ENCODE data around the gene LRP2.
"Not testable (repeated sequence)": the region's sequence is repeated elsewhere in the genome, so short reads cannot be mapped to it uniquely, and the experiment has no call there.

LRP2 gene

DNA sequence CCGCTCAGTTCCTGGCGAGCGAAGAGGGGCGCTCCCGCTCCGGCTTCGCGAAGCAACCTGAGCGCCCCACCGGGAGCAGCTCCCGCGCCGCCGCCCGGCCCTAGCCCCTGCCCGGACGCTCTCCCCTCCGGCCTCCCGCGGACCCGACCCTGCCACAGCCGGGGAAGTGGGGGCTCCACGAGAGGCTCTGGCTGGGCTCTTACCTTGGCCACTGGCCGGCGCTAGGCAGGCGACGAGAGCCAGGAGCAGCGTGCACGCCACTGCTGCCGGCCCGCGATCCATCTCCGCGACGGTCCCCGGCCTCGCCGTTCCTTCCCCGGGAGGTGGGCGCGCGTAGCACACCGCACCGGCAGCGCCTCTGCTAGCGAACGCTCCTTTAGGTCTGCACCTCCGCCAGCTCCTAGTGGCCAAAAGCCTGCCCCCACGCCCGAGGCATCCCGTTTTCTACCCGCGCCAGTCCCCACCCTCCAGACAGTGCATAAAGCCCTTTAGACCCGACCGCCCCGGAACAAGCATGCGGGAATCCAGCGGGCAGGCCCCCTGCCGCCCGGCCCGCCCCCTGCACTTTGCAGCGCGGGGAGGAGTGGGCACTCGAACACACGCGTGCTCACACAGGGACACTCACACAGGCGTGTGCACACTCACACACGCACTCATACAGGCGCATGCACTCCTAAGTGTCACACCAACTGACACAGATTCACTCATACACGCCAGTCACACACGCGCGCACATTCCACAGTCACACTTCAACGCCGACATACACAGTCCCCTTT, at the start of gene LRP2:
TSS of gene LRP2 (minus strand) at position 417 of the 776 bp plus-strand sequence. CDS start at position 282, 135 bp downstream.
- no peaks in the 10 kb centered on the region for H3K9me3 ChIP-seq (ENCODE audit: control insufficient read depth, insufficient read depth, low read length)
- peaks cover 5% of the 10 kb centered on the region; the same call in 1 of the 2 replicates for H3K4me1 ChIP-seq (ENCODE audit: insufficient read depth, low read length)
- no peaks in the 10 kb centered on the region for H3K36me3 ChIP-seq (ENCODE audit: insufficient read depth, low read length)
- H3K9ac ChIP-seq (ENCODE audit: low read depth, low read length): peak within 1 kb of the TSS; percentile 63

DNA sequence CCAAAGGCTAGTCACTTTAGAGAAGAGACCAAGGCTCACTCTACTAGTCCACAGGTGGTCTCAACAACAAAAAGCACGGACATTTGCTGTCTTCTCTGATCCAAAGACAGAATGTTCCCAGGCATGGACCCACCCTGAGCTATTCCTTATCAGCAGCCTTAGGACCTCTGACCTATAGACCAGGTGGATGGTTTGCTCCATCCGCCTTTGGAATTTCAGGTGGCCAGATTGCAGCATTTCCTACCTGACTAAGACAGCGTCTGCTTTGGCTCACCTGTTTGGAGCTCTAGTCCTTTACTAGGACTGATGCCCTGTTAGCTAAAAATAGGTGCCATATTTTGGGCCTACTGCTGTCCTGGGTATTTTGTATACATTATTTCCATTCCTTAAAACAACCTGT, 44.6 kb upstream of the LRP2 start:
- no peak overlapping the region for H3K9ac ChIP-seq (ENCODE audit: low read depth, low read length)
- H3K9me3 ChIP-seq (ENCODE audit: control insufficient read depth, insufficient read depth, low read length): no peaks in the 10 kb centered on the region
- no peaks in the 10 kb centered on the region for H3K36me3 ChIP-seq (ENCODE audit: insufficient read depth, low read length)
- H3K4me1 ChIP-seq (ENCODE audit: insufficient read depth, low read length): no peaks in the 10 kb centered on the region

GRCh38 chr2:169399491-169399890, 37.2 kb upstream of the LRP2 start:
- H3K9ac ChIP-seq (ENCODE audit: low read depth, low read length); H3K36me3 ChIP-seq (ENCODE audit: insufficient read depth, low read length); H3K4me1 ChIP-seq (ENCODE audit: insufficient read depth, low read length); H3K9me3 ChIP-seq (ENCODE audit: control insufficient read depth, insufficient read depth, low read length): not testable (repeated sequence)

- H3K9me3 ChIP-seq (ENCODE audit: control insufficient read depth, insufficient read depth, low read length): no peaks in the 10 kb centered on the region; the same call in 1 of the 2 replicates
- no peaks in the 10 kb centered on the region for H3K36me3 ChIP-seq (ENCODE audit: insufficient read depth, low read length)
- H3K9ac ChIP-seq (ENCODE audit: low read depth, low read length): no peak overlapping the region
- peaks cover 5% of the 10 kb centered on the region; the same call in 1 of the 2 replicates for H3K4me1 ChIP-seq (ENCODE audit: insufficient read depth, low read length)
Measured at GRCh38 chr2:169397697-169398096, 35.4 kb upstream of the LRP2 start.

DNA sequence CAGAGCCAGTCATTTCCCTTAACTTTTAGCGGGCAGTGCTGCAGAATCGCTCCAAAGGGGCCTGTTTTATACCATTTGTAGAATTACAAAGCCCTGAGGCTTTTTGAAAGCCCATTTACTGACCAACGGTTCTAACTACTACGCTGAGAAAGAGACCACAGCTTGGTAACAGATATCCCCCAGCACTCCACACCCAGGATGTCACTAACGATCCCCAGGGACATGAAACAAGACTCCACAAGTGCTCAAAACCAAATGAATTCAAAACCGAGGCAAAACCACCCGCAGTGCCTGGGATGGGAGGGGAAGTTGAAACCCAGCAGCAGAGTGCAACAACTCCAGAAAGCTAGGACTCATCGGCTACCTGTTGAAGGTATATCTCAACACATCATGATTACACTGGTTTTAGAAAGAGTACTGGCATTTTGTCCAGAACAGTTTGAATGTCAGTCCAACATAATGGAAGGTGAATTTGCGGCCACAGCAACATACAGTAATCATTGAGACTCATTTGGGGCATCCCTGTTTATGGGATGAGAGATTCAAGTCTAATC, 33.6 kb upstream of the LRP2 start:
- peaks cover 5% of the 10 kb centered on the region; the same call in 1 of the 2 replicates for H3K4me1 ChIP-seq (ENCODE audit: insufficient read depth, low read length)
- no peak overlapping the region for H3K9ac ChIP-seq (ENCODE audit: low read depth, low read length)
- H3K9me3 ChIP-seq (ENCODE audit: control insufficient read depth, insufficient read depth, low read length): no peaks in the 10 kb centered on the region; the same call in 1 of the 2 replicates

DNA sequence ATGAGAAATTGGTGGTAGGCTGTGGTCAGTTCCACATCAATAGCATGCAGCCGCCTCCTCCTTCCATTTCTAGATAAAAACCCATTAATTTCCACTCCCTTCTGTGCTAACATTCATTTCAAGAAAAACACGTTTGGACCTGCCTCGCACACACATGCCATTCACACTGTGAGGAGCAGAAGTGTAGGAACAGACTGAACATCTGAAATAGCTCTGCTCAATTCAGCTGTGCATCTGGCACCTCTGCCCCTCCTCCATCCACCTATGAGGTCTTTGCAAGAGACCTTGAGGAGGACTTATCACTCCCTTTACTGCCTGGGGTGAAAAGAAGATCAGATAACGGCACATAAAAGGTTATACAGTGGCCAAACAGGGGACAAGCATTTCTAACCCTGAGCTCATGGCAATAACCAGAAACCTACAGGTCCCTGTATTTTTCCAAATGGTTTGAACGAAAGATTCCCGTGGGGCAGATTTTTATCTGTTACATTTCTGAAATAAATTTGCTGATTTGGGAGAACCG, 30.8 kb upstream of the LRP2 start:
- peaks cover 5% of the 10 kb centered on the region; the same call in 1 of the 2 replicates for H3K4me1 ChIP-seq (ENCODE audit: insufficient read depth, low read length)
- H3K36me3 ChIP-seq (ENCODE audit: insufficient read depth, low read length): no peaks in the 10 kb centered on the region
- no peaks in the 10 kb centered on the region for H3K9me3 ChIP-seq (ENCODE audit: control insufficient read depth, insufficient read depth, low read length)
- no peak overlapping the region for H3K9ac ChIP-seq (ENCODE audit: low read depth, low read length)

More for the DNA sequence above, 33.6 kb upstream of the LRP2 start:
- H3K36me3 ChIP-seq (ENCODE audit: insufficient read depth, low read length): no peaks in the 10 kb centered on the region

GRCh38 chr2:169391236-169391635, 28.9 kb upstream of the LRP2 start:
- H3K36me3 ChIP-seq (ENCODE audit: insufficient read depth, low read length): no peaks in the 10 kb centered on the region
- no peaks in the 10 kb centered on the region for H3K9me3 ChIP-seq (ENCODE audit: control insufficient read depth, insufficient read depth, low read length)
- no peak overlapping the region for H3K9ac ChIP-seq (ENCODE audit: low read depth, low read length)
- peaks cover 5% of the 10 kb centered on the region; the same call in 1 of the 2 replicates for H3K4me1 ChIP-seq (ENCODE audit: insufficient read depth, low read length)

DNA sequence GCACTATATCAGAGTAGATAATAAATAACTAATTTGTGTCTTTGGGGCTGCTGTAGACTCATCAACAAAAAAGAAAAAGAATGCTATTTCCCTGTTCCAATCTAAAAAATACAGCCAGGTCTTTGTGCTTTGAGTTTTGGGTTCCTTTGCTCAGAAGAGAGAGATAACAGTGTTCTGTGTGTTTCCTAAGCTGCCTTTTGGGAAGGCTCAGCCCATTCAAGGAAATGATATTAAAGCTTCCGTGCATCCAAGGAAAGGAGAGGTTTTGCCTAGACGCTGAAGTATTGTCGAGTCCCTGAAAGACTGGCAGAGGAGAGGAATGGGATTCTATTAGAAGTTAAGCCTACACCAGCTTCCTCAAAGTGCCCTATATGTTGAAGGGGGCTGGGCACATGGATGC, 25.8 kb upstream of the LRP2 start:
- Histone ChIP-seq H3K9ac (ENCODE audit: low read depth, low read length) (no peak overlapping the region), H3K9me3 (ENCODE audit: control insufficient read depth, insufficient read depth, low read length) (no peaks in the 10 kb centered on the region), H3K4me1 (ENCODE audit: insufficient read depth, low read length) (peaks cover 4% of the 10 kb centered on the region; the same call in 1 of the 2 replicates), H3K36me3 (ENCODE audit: insufficient read depth, low read length) (no peaks in the 10 kb centered on the region)

DNA sequence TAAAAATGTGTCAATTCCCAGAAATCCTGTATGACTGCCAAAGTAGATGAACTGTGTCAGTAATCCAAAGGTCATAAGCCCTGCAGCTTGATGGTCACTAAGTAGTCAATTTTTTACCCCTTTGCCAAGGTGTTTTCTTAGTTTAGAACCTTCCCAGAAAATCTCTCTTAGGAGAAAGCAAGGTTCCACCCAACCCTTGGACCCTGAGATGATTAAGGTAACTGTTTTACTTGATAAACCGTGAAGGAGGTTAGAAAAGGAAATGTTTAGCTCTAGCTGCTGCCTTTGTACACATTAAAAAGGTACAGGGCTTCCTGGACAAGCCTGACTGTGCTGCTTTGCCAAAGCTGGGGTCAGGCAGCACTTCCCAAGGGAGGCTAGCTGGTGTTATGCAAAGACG, 24.4 kb upstream of the LRP2 start:
- H3K9me3 ChIP-seq (ENCODE audit: control insufficient read depth, insufficient read depth, low read length): no peaks in the 10 kb centered on the region
- H3K36me3 ChIP-seq (ENCODE audit: insufficient read depth, low read length): no peaks in the 10 kb centered on the region
- no peak overlapping the region for H3K9ac ChIP-seq (ENCODE audit: low read depth, low read length)
- H3K4me1 ChIP-seq (ENCODE audit: insufficient read depth, low read length): no peaks in the 10 kb centered on the region

DNA sequence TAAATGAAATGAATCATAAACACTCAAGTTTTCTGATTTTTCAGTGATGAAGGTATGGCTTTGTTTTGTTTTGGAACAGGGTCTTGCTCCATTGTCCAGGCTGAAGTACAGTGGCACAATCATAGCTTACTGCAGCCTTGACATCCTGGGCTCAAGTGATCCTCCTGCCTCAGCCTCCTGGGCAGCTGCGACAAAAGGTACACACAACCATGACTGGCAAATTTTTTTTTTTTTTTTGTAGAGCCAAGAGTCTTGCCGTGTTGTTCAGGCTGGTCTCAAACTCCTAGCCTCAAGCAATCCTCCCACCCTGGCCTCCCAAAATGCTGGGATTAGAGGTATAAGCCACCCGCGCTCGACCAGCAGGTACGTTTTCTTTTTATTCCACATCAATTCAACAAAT, 22.5 kb upstream of the LRP2 start:
- Histone ChIP-seq H3K4me1 (ENCODE audit: insufficient read depth, low read length) (no peaks in the 10 kb centered on the region), H3K9ac (ENCODE audit: low read depth, low read length) (no peak overlapping the region), H3K36me3 (ENCODE audit: insufficient read depth, low read length) (no peaks in the 10 kb centered on the region), H3K9me3 (ENCODE audit: control insufficient read depth, insufficient read depth, low read length) (no peaks in the 10 kb centered on the region)

- H3K36me3 ChIP-seq (ENCODE audit: insufficient read depth, low read length): no peaks in the 10 kb centered on the region
Measured at GRCh38 chr2:169372561-169372960, 10.2 kb upstream of the LRP2 start.

GRCh38 chr2:169366066-169366465, 3.7 kb upstream of the LRP2 start:
- H3K4me1 ChIP-seq (ENCODE audit: insufficient read depth, low read length): peaks cover 5% of the 10 kb centered on the region; the same call in 1 of the 2 replicates

More at GRCh38 chr2:169372561-169372960, 10.2 kb upstream of the LRP2 start:
- H3K4me1 ChIP-seq (ENCODE audit: insufficient read depth, low read length): no peaks in the 10 kb centered on the region
- no peaks in the 10 kb centered on the region for H3K9me3 ChIP-seq (ENCODE audit: control insufficient read depth, insufficient read depth, low read length)
- no peak overlapping the region for H3K9ac ChIP-seq (ENCODE audit: low read depth, low read length)

DNA sequence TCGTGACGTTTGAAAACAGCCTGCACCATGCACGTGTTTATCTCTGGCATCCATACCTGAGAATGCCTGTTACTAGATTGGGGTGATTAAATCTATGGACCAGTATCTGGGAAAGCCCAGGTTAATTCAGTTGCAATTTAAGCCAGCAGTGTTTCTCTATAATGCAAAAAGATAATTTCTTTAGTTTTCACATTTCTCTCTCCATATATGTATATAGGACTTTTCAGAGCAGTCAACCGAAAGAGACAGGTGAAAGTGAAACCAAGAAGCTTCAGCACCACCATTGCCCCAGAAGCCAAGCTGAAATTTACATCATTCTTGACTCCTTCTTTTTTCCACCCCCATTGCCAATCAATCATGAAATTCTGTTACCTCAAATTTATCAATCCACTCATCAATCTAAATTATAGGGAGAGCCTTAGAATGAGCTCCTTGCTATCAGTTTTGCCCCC, 2.7 kb upstream of the LRP2 start:
- peak overlapping the region; percentile 63; the same call in 1 of the 2 replicates for H3K9ac ChIP-seq (ENCODE audit: low read depth, low read length)
- no peaks in the 10 kb centered on the region for H3K36me3 ChIP-seq (ENCODE audit: insufficient read depth, low read length)
- H3K4me1 ChIP-seq (ENCODE audit: insufficient read depth, low read length): peaks cover 5% of the 10 kb centered on the region; the same call in 1 of the 2 replicates
- H3K9me3 ChIP-seq (ENCODE audit: control insufficient read depth, insufficient read depth, low read length): no peaks in the 10 kb centered on the region

More at GRCh38 chr2:169366066-169366465, 3.7 kb upstream of the LRP2 start:
- H3K9me3 ChIP-seq (ENCODE audit: control insufficient read depth, insufficient read depth, low read length): no peaks in the 10 kb centered on the region
- no peak overlapping the region for H3K9ac ChIP-seq (ENCODE audit: low read depth, low read length)
- no peaks in the 10 kb centered on the region for H3K36me3 ChIP-seq (ENCODE audit: insufficient read depth, low read length)

- Histone ChIP-seq H3K4me1 (ENCODE audit: insufficient read depth, low read length) (peaks cover 5% of the 10 kb centered on the region; the same call in 1 of the 2 replicates), H3K9ac (ENCODE audit: low read depth, low read length) (peak overlapping the region; percentile 63), H3K9me3 (ENCODE audit: control insufficient read depth, insufficient read depth, low read length) (no peaks in the 10 kb centered on the region)
Measured at GRCh38 chr2:169363560-169364150, 1.3 kb upstream of the LRP2 start.

More at GRCh38 chr2:169363560-169364150, 1.3 kb upstream of the LRP2 start:
- no peaks in the 10 kb centered on the region for H3K36me3 ChIP-seq (ENCODE audit: insufficient read depth, low read length)

Measured in ES-I3 (cell line).